Kidney (tissue), 14 donors: ENCODE results near the gene POLR3B. TPM values are rescaled to one million over a fixed set of nuclear protein-coding genes. Genes with fewer than 3 reads are reported as not detected.

Source experiments
- DNase-seq, 5 donors: peaks; one replicate each; pipeline ENCODE4 v3.0.0-alpha.2; 2013 to 2020
- FAIRE-seq: peaks from 2 replicates; lab custom pipeline; 2012; peaks lifted over from hg19 to GRCh38; lab: Jason Lieb, UNC
- H3K27ac ChIP-seq, 2 donors: one replicate each; pipeline ENCODE4 v1.7.0; 2013; ENCODE audit warnings: low read depth in 2 of 2, low read length in 2 of 2, inconsistent platforms in 1 of 2
- H3K27me3 ChIP-seq: one replicate; pipeline ENCODE4 v1.7.1; 2013; ENCODE audit warnings: low read length, inconsistent platforms; ENCODE audit not compliant: control insufficient read depth, insufficient read depth
- H3K36me3 ChIP-seq, 3 donors: one replicate each; pipeline versions ENCODE4 v1.7.0 to v1.7.1; 2013; ENCODE audit warnings: low read length in 3 of 3, control low read depth in 1 of 3, inconsistent platforms in 1 of 3; ENCODE audit not compliant: insufficient read depth in 3 of 3, control insufficient read depth in 2 of 3
- H3K4me1 ChIP-seq, 3 donors: one replicate each; pipeline versions ENCODE4 v1.7.0 to v1.7.1; 2013; ENCODE audit warnings: low read length in 3 of 3, inconsistent platforms in 1 of 3, low read depth in 1 of 3; ENCODE audit not compliant: control insufficient read depth in 2 of 3, insufficient read depth in 2 of 3
- H3K4me3 ChIP-seq, 3 donors: one replicate each; pipeline versions ENCODE4 v1.7.0 to v1.8.1; 2013; ENCODE audit warnings: low read length in 3 of 3, control low read depth in 1 of 3, inconsistent platforms in 1 of 3
- H3K9ac ChIP-seq, 3 donors: one replicate each; pipeline versions ENCODE4 v1.7.0 to v1.7.1; 2013; ENCODE audit warnings: low read length in 3 of 3, control low read depth in 1 of 3, inconsistent platforms in 1 of 3
- H3K9me3 ChIP-seq, 3 donors: one replicate each; pipeline versions ENCODE4 v1.7.0 to v1.7.1; 2013; ENCODE audit warnings: low read length in 3 of 3, control low read depth in 1 of 3, inconsistent platforms in 1 of 3; ENCODE audit not compliant: control insufficient read depth in 2 of 3, insufficient read depth in 1 of 3
- CTCF ChIP-seq: IDR thresholded peaks from 3 replicates; pipeline ENCODE4 v1.5.1; 2012; ENCODE audit warnings: mild to moderate bottlenecking, moderate library complexity, borderline replicate concordance; ENCODE audit not compliant: insufficient read depth; ENCODE audit errors: extremely low read depth
- intact Hi-C: fragments of 100-400 bp; cut with DNase I; formaldehyde crosslinking; loops from one replicate; pipeline ENCODE4 v1.11.1; 2022
- polyA plus RNA-seq: library from polyadenylated mRNA; stranded (reverse); fragments of 350-450 nt; fragmentation: Illumina TruSeq; extraction: RNeasy Lipid Tissue Mini Kit (QIAGEN cat#74804); gene quantifications from one replicate; pipeline ENCODE4 v1.2.3, GENCODE V29; 2014; ENCODE audit warnings: low read depth, low replicate concordance; ENCODE audit not compliant: insufficient read depth
- total RNA-seq: library from RNA; stranded (reverse); fragmentation: NEBNext Ultra II Directional; extraction: Animal tissue kit (Norgen Biotek cat#: 25700); gene quantifications from one replicate; pipeline ENCODE4 v1.2.1, GENCODE V29; 2021
- donor health status: control.
- donor health status: control.
- donor health status: control.
- donor health status: control.
- donor health status: control.
- donor health status: DM: yes; HTN: yes; CAD: no.
- donor health status: Normal renal cell carcinoma (clear cell type).

The POLR3B gene
- total and polyA plus RNA-seq, 2 donors from 2014 or later, result 5.2 to 9.7 TPM

DNA sequence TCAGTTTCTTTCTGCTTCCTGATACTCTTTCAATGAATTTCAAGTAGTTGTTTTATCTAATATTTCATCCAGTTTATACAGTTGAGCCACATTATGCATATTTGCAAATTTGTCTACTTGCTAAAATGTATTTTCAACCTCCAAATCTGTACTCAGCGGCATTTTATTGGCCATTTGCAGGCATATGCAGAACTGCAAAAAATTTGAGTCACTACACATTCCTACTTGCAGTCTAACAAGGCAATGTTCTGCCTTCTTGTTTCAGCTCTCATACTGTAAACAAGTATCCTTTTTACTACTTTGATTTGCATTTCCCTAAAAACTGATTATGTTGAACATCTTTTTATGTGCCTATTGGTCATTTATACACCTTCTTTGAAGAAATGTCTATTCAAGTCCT, 55.0 kb downstream of the POLR3B start:
- TF ChIP-seq CTCF, result no peak
- Histone ChIP-seq H3K4me3 (no peak overlapping the region), H3K27ac (no peak overlapping the region), H3K9me3 (no peaks in the 10 kb centered on the region), H3K9ac (no peak overlapping the region), H3K27me3 (no peaks in the 10 kb centered on the region), H3K4me1 (no peaks in the 10 kb centered on the region), H3K36me3 (peaks cover 0 to 3% (median 0%) of the 10 kb centered on the region in 3 donors)
- FAIRE-seq (no peak), DNase-seq (no peak)
- intact Hi-C loops, result no loop called here

GRCh38 chr12:106415134-106415533, 57.6 kb downstream of the POLR3B start:
- intact Hi-C loops, result no loop called here
- FAIRE-seq (no peak), DNase-seq (no peak)
- H3K27me3 ChIP-seq, result no peaks in the 10 kb centered on the region
- no peaks in the 10 kb centered on the region for H3K4me1 ChIP-seq
- no peak for TF ChIP-seq CTCF
- H3K27ac ChIP-seq, result no peak overlapping the region
- no peak overlapping the region for H3K9ac ChIP-seq
- peaks cover 0 to 3% (median 0%) of the 10 kb centered on the region in 3 donors for H3K36me3 ChIP-seq
- no peak overlapping the region for H3K4me3 ChIP-seq
- no peaks in the 10 kb centered on the region for H3K9me3 ChIP-seq

GRCh38 chr12:106416273-106416672, 58.7 kb downstream of the POLR3B start:
- intact Hi-C loops, result no loop called here
- Histone ChIP-seq H3K27me3 (no peaks in the 10 kb centered on the region), H3K4me1 (no peaks in the 10 kb centered on the region), H3K4me3 (no peak overlapping the region), H3K36me3 (peaks cover 0 to 3% (median 0%) of the 10 kb centered on the region in 3 donors), H3K27ac (no peak overlapping the region), H3K9ac (no peak overlapping the region), H3K9me3 (no peaks in the 10 kb centered on the region)
- FAIRE-seq (no peak), DNase-seq (no peak)
- no peak for TF ChIP-seq CTCF
